Ovary (tissue), 9 donors: ENCODE data around the gene RAET1L. TPM values are rescaled to one million over a fixed set of nuclear protein-coding genes. Genes with fewer than 3 reads are reported as not detected.

ENCODE experiments used
- DNase-seq, 5 donors: peaks; one replicate each; pipeline ENCODE4 v3.0.0-alpha.2; 2019 to 2020
- H3K27ac ChIP-seq, 2 donors: fragments of 200-600 bp; one replicate each; pipeline versions ENCODE4 v1.5.1 to v1.8.0; 2019 to 2022
- H3K27me3 ChIP-seq: fragments of 200-600 bp; one replicate; pipeline ENCODE4 v1.8.0; 2022
- H3K36me3 ChIP-seq: fragments of 200-600 bp; sonication (generic); one replicate; pipeline ENCODE4 v1.5.1; 2019
- H3K4me1 ChIP-seq: one replicate; pipeline ENCODE4 v1.8.1; 2013; ENCODE audit warnings: mild to moderate bottlenecking, moderate library complexity; ENCODE audit not compliant: insufficient read depth
- H3K4me3 ChIP-seq: fragments of 200-600 bp; sonication (generic); one replicate; pipeline ENCODE4 v1.5.1; 2017
- H3K9me3 ChIP-seq, 2 donors: fragments of 200-600 bp in 1 of 2; sonication (generic) in 1 of 2; one replicate each; pipeline versions ENCODE4 v1.5.1 to v1.8.1; 2013 to 2019; ENCODE audit warnings: mild to moderate bottlenecking in 1 of 2, moderate library complexity in 1 of 2
- CTCF ChIP-seq, 3 donors: fragments of 450-650 bp in 2 of 3; fragments of 200-600 bp in 1 of 3; IDR thresholded peaks; one replicate each; pipeline versions ENCODE4 v1.5.1 to v1.8.0; 2016 to 2022; ENCODE audit warnings: antibody characterized with exemption in 3 of 3, mild to moderate bottlenecking in 1 of 3
- EP300 ChIP-seq: sonication (generic); formaldehyde crosslinking; IDR thresholded peaks from one replicate; pipeline ENCODE4 v1.6.1; 2017; ENCODE audit warnings: antibody characterized with exemption
- POLR2A ChIP-seq: fragments of 450-650 bp; IDR thresholded peaks from one replicate; pipeline ENCODE4 v1.6.1; 2017; ENCODE audit warnings: antibody characterized with exemption, mild to moderate bottlenecking, moderate library complexity
- WGBS, 3 donors: extraction: QIAGEN DNeasy Blood & Tissue Kit in 1 of 3; methylation state at CpG; one replicate each; pipeline versions ENCODE4 v1.1.5 to v1.1.7; 2013 to 2017; 5-methylcytosine and 5-hydroxymethylcytosine counted together
- intact Hi-C, 4 donors: fragments of 100-400 bp; cut with DNase I; formaldehyde crosslinking; loops; one replicate each; pipeline versions ENCODE4 v1.11.0 to v1.15.1; 2022 to 2023
- polyA plus RNA-seq, 2 donors: library from polyadenylated mRNA; stranded (reverse); fragments of 200-250 nt in 1 of 2; fragments of 350-450 nt in 1 of 2; fragmentation: Illumina TruSeq in 1 of 2; extraction: RNeasy Lipid Tissue Mini Kit (QIAGEN cat#74804) in 1 of 2; gene quantifications; one replicate each; pipeline ENCODE4 v1.2.3, GENCODE V29; 2013 to 2014
- total RNA-seq, 7 donors: library from RNA; depleted of rRNA in 2 of 7; stranded (reverse); fragments of >200 nt in 2 of 7; fragmentation: NEBNext Ultra II Directional in 3 of 7; extraction: Animal tissue kit (Norgen Biotek cat#: 25700) in 3 of 7; gene quantifications; one replicate each; pipeline versions ENCODE4 v1.1.0 to v1.2.4, GENCODE V29; 2016 to 2023
- donor health status: DM: no; HTN: no; CAD: no; lungs with moderate emphysema.
- donor health status: DM: no; HTN: no; CAD: no.
- donor health status: Bipolar disorder and iron deficiency.
- donor health status: DM: yes; HTN: yes; CAD: no.
- donor health status: DM: no; HTN: no; CAD: no.
- donor health status: DM: yes; HTN: yes; CAD: no.

The RAET1L gene
- total and polyA plus RNA-seq, 9 donors, result not detected

- intact Hi-C loops, result no loop called here
- Histone ChIP-seq H3K27ac (no peak overlapping the region), H3K4me3 (no peak overlapping the region), H3K36me3 (no peaks in the 10 kb centered on the region), H3K27me3 (peaks cover 2% of the 10 kb centered on the region), H3K9me3 (peaks cover 0 to 6% of the 10 kb centered on the region in 2 donors), H3K4me1 (peaks cover 4% of the 10 kb centered on the region)
- TF ChIP-seq POLR2A (no peak), CTCF (IDR thresholded peaks at IDR 0.05) (no peak), EP300 (no peak)
- 2% methylated on average over 49 of the region's 49 CpGs for WGBS, 3 donors
- DNase-seq, result no peak
Measured at GRCh38 chr6:149990661-149991471, 34.5 kb downstream of the RAET1L start.

- Histone ChIP-seq H3K4me1 (peaks cover 4% of the 10 kb centered on the region), H3K4me3 (no peak overlapping the region), H3K27me3 (peaks cover 2% of the 10 kb centered on the region), H3K9me3 (peaks cover 0 to 6% of the 10 kb centered on the region in 2 donors), H3K27ac (no peak overlapping the region), H3K36me3 (no peaks in the 10 kb centered on the region)
- no peak for DNase-seq
- 2 to 4% (median 2%) methylated on average over 32 of the region's 32 CpGs for WGBS, 3 donors
- intact Hi-C loops, result no loop called here
- TF ChIP-seq POLR2A, result no peak
- TF ChIP-seq EP300, result no peak
- TF ChIP-seq CTCF (IDR thresholded peaks at IDR 0.05), result no peak
Measured at GRCh38 chr6:149990212-149990660, 35.1 kb downstream of the RAET1L start.

GRCh38 chr6:149988550-149989346 is 36.6 kb downstream of the RAET1L start:
- H3K27me3 ChIP-seq, result peaks cover 2% of the 10 kb centered on the region
- TF ChIP-seq CTCF (IDR thresholded peaks at IDR 0.05) (no peak), POLR2A (no peak), EP300 (no peak)
- no peaks in the 10 kb centered on the region for H3K36me3 ChIP-seq
- intact Hi-C loops, result no loop called here
- WGBS, 3 donors, result 4 to 10% (median 5%) methylated on average over 17 of the region's 17 CpGs
- H3K27ac ChIP-seq, result no peak overlapping the region
- DNase-seq, result no peak
- peaks cover 0 to 6% of the 10 kb centered on the region in 2 donors for H3K9me3 ChIP-seq
- no peak overlapping the region for H3K4me3 ChIP-seq
- peaks cover 4% of the 10 kb centered on the region for H3K4me1 ChIP-seq

GRCh38 chr6:149987602-149988107 is 37.7 kb downstream of the RAET1L start:
- TF ChIP-seq EP300 (no peak), POLR2A (no peak)
- Histone ChIP-seq H3K4me3 (no peak overlapping the region), H3K27ac (no peak overlapping the region), H3K27me3 (peaks cover under 1% of the 10 kb centered on the region), H3K36me3 (no peaks in the 10 kb centered on the region), H3K4me1 (peaks cover 4% of the 10 kb centered on the region), H3K9me3 (peaks cover 0 to 6% of the 10 kb centered on the region in 2 donors)
- intact Hi-C loops, result no loop called here
- DNase-seq, result no peak
- WGBS, 3 donors, result 50 to 58% (median 57%) methylated on average over 2 of the region's 2 CpGs
